ENCODE data around the gene DUSP5. TPM values are rescaled to one million over a fixed set of nuclear protein-coding genes. Genes with fewer than 3 reads are reported as not detected.

The DUSP5 gene
- total RNA-seq, 1 experiment from 2014 or later: 14.2 TPM

DNA sequence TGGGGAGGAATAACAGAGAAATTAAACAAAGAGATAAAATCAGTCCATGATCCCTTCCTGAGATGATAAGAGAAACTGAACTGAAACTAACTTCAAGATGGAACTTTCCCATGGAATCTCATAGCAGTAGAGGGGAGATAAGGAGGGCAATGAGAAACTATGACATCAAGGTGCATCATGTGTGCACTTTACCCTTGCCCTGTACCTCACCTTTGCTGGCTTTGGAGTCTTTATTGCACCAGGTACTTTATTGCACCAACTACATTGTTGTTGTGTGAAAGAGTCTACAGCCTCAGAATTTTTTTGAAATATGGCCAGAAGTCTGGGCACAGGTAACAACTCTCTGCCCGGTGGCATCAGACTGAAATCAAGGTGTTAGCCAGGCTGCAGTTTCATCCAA lies 58.6 kb downstream of the DUSP5 start:
- no peaks in the 10 kb centered on the region for H4K20me1 ChIP-seq (ENCODE audit: insufficient read depth)
- no peaks in the 10 kb centered on the region for H3K9me2 ChIP-seq (ENCODE audit: insufficient read depth)
- POLR2A ChIA-PET (ENCODE audit: unreplicated experiment): no interaction called here
- H3K27ac ChIP-seq: no peak overlapping the region
- no peak for DNase-seq
- no peaks in the 10 kb centered on the region for H3F3A ChIP-seq (ENCODE audit: insufficient read depth, low read depth)
- no peak overlapping the region for H3K4me2 ChIP-seq
- H2AFZ ChIP-seq: no peak overlapping the region
- CTCF ChIA-PET: no interaction called here
- H3K4me1 ChIP-seq (replicated peaks; ENCODE audit: insufficient read depth): no peaks in the 10 kb centered on the region
- no peaks in the 10 kb centered on the region for H3K36me3 ChIP-seq (ENCODE audit: low read depth)
- no peak overlapping the region for H3K4me3 ChIP-seq
- H3K9me3 ChIP-seq (ENCODE audit: insufficient read depth, low read depth): no peaks in the 10 kb centered on the region
- TF ChIP-seq, protein P1, sequence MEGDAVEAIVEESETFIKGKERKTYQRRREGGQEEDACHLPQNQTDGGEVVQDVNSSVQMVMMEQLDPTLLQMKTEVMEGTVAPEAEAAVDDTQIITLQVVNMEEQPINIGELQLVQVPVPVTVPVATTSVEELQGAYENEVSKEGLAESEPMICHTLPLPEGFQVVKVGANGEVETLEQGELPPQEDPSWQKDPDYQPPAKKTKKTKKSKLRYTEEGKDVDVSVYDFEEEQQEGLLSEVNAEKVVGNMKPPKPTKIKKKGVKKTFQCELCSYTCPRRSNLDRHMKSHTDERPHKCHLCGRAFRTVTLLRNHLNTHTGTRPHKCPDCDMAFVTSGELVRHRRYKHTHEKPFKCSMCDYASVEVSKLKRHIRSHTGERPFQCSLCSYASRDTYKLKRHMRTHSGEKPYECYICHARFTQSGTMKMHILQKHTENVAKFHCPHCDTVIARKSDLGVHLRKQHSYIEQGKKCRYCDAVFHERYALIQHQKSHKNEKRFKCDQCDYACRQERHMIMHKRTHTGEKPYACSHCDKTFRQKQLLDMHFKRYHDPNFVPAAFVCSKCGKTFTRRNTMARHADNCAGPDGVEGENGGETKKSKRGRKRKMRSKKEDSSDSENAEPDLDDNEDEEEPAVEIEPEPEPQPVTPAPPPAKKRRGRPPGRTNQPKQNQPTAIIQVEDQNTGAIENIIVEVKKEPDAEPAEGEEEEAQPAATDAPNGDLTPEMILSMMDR (conservative IDR thresholded peaks at IDR 0.05): no peak
- no peak for TF ChIP-seq EZH2 (IDR thresholded peaks at IDR 0.05; ENCODE audit: low read depth)
- H3K79me2 ChIP-seq (ENCODE audit: low read depth): no peaks in the 10 kb centered on the region
- intact Hi-C loops (cut with micrococcal nuclease; ENCODE audit: unreplicated experiment): no loop called here
- H3K27me3 ChIP-seq (ENCODE audit: insufficient read depth, low read depth): no peaks in the 10 kb centered on the region
- BruUV-seq (replicated peaks): no TSS peak

DNA sequence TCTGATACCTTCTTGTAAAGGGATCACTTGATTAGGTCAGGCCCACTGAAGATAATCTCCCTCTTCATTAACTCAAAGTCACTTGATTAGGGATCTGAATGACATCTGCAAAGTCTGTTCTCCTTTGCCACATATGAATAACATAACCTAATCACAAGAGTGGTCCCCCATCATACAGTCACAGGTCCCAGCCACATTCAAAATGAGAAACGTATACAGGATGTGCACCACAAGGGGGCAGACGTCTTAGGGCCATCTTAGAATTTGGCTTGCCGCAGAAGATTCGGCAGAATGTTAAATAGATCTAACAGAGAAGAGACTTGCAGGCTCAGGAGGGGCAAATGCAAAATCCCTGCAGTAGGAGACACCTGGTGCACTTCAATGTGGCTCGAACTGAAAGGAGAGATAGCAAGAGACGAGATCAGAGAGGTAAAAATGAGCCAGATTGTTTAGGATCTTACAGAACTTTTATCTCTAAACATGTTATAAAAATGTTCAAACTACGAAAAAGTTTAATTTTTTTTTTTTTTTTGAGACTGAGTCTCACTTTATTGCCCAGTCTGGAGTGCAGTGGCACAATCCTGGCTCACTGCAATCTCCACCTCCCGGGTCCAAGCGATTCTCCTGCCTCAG lies 59.4 kb downstream of the DUSP5 start:
- no peaks in the 10 kb centered on the region for H3K36me3 ChIP-seq (ENCODE audit: low read depth)
- no TSS peak for BruUV-seq (replicated peaks)
- no peak for TF ChIP-seq EZH2 (IDR thresholded peaks at IDR 0.05; ENCODE audit: low read depth)
- TF ChIP-seq, protein P1 (conservative IDR thresholded peaks at IDR 0.05): peak; percentile 54
- H3F3A ChIP-seq (ENCODE audit: insufficient read depth, low read depth): no peaks in the 10 kb centered on the region
- H3K4me2 ChIP-seq: no peak overlapping the region
- no peaks in the 10 kb centered on the region for H3K27me3 ChIP-seq (ENCODE audit: insufficient read depth, low read depth)
- H3K79me2 ChIP-seq (ENCODE audit: low read depth): no peaks in the 10 kb centered on the region
- ChIA-PET POLR2A (ENCODE audit: unreplicated experiment) (no interaction called here), CTCF (no interaction called here)
- no peak overlapping the region for H2AFZ ChIP-seq
- no peaks in the 10 kb centered on the region for H3K9me2 ChIP-seq (ENCODE audit: insufficient read depth)
- no peak for DNase-seq
- no peaks in the 10 kb centered on the region for H3K4me1 ChIP-seq (replicated peaks; ENCODE audit: insufficient read depth)
- no peak overlapping the region for H3K4me3 ChIP-seq
- H4K20me1 ChIP-seq (ENCODE audit: insufficient read depth): no peaks in the 10 kb centered on the region
- no peaks in the 10 kb centered on the region for H3K9me3 ChIP-seq (ENCODE audit: insufficient read depth, low read depth)
- no peak overlapping the region for H3K27ac ChIP-seq
- intact Hi-C loops (cut with micrococcal nuclease; ENCODE audit: unreplicated experiment): no loop called here

DNA sequence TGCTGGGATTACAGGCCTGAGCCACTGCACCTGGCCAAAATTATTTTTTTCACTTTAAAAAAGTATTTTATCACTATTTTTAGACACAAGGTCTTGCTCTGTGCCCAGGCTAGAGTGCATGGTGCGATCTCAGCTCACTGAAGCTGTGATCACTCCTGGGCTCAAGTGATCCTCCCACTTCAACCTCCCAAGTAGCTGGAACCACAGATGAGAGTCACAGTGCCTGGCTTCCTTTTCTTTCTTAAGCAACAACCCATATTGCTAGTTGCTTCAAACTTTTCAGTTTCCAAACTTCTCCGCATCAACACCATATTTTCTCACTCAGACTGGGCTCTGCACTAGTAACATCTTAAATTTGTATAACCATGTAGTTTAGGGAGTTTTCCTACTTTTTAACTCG lies 60.3 kb downstream of the DUSP5 start:
- Histone ChIP-seq H3K4me3 (no peak overlapping the region), H3F3A (ENCODE audit: insufficient read depth, low read depth) (no peaks in the 10 kb centered on the region), H3K4me2 (no peak overlapping the region), H3K9me2 (ENCODE audit: insufficient read depth) (no peaks in the 10 kb centered on the region), H2AFZ (no peak overlapping the region), H4K20me1 (ENCODE audit: insufficient read depth) (no peaks in the 10 kb centered on the region), H3K36me3 (ENCODE audit: low read depth) (no peaks in the 10 kb centered on the region), H3K79me2 (ENCODE audit: low read depth) (no peaks in the 10 kb centered on the region), H3K27me3 (ENCODE audit: insufficient read depth, low read depth) (no peaks in the 10 kb centered on the region), H3K9me3 (ENCODE audit: insufficient read depth, low read depth) (no peaks in the 10 kb centered on the region), H3K27ac (no peak overlapping the region), H3K4me1 (replicated peaks; ENCODE audit: insufficient read depth) (no peaks in the 10 kb centered on the region)
- no peak for TF ChIP-seq EZH2 (IDR thresholded peaks at IDR 0.05; ENCODE audit: low read depth)
- TF ChIP-seq, protein P1 (conservative IDR thresholded peaks at IDR 0.05): no peak
- no TSS peak for BruUV-seq (replicated peaks)
- POLR2A ChIA-PET (ENCODE audit: unreplicated experiment): no interaction called here
- CTCF ChIA-PET: interaction anchor here (0.6 to 0.7 kb wide), 2 partner anchors 18 to 58 kb away, joined by 3 to 5 read pairs; no protein-coding TSS in a partner anchor
- DNase-seq: no peak
- intact Hi-C loops (cut with micrococcal nuclease; ENCODE audit: unreplicated experiment): no loop called here

Data from PC-9 (cell line).